Stimulated activated CD8-positive, alpha-beta memory T cell treated with anti-CD3 and anti-CD28 coated beads, Interleukin-7, amount 100 ng/mL, for 1 hour (primary cell): ENCODE data around the gene LAT.

ENCODE experiments used
- DNase-seq, 2 donors: peaks; one replicate each; pipeline ENCODE4 v3.0.0-alpha.2; 2020; ENCODE audit warnings: low read depth in 2 of 2

The LAT gene

DNA sequence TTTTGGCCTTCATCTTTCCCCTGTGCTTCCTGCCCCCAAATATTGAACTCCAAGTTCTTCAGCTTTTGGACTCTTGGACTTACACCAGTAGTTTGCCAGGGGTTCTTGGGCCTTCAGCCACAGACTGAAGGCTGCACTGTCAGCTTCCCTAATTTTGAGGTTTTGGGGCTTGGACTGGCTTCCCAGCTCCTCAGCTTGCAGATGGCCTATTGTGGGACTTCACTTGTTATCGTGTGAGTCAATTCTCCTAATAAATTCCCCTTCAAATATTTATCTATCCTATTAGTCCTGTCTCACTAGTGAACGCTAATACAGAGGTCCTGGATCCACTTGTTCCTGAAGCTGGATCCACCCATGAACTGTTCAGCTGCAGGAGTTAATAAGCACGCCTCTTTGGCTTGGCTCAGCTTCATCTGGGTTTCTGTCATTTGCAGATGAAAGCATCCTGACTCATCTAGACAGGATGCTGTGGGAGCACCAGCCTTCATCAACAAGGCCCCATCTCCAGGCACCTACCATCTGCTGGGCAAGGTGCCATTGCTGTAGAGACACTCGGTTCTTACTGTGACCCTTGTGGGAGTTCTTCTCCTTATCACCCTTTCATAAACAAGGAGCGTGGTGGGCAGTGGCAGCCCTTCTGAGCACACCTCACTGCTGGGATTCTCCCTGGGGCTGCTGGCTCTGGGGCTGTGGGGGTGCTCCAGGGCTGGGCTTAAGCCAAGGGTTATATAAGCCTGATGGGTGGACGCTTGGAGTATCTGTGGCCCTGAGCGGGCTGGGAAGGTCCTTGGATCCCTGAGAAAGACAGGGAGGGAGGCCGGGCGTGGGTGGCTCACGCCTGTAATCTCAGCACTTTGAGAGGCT lies 23.1 kb downstream of the LAT start:
- DNase-seq, result peak in 1 of 2 donors; percentile 35

DNA sequence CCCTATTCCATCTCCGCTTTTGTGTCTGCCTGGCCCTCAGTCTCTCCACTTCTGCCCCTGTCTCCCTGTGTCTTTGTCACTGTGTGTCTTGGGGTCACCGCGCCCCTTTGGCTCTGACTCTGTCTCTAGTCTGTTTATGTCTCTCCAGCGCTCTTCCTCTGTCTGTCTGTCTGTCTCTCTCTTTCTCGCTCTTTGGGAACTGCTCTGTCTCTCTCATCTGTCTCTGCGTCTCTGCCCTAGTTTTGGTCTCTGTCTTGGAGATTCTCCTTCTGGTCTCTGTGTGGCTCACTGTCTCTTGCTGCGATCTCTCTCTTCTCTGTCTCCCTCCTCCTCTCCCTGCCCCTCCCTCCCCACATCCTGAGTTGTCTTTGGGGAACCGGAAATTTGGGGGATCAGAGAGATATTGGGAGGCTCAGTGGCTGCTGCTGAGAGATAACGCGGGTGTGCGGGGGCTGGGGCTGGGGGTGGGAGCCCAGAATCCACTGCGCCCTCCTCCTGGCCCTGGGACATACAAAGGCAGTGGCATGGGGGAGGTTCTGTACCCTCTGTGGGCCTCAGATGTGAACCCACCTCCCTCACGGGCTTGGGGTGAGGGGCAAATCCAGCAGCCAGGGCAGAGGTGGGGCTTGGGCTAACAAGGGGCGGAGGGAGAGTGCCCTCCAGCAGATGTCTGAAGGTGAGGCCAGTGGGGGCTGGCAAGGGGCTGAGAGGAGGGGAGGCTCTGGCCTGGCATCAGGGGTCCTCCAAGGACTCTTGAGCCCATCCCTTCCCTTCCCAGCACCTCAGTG lies 24.4 kb downstream of the LAT start:
- DNase-seq, result no peak

GRCh38 chr16:29009838-29010166 lies 24.9 kb downstream of the LAT start:
- no peak for DNase-seq

DNA sequence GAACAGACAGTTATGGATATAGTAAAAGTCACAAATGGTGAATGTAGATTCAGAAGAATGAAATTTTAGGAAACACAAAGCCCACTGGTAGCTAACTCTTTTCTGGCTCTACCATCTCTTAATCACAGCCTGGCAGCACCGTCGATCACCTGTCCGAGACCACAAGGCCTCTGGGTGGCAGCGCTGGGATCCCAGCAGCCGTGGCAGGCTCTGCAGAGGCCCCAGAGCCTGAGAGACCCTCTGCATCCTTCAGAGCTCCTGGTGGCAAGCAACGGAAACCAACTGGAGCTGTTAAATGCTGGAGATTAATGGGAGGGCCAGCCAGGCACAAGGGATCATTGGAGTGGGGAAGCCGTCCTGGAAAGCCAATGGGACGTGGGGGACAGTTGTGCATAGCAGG lies 26.3 kb downstream of the LAT start:
- DNase-seq, result no peak

DNA sequence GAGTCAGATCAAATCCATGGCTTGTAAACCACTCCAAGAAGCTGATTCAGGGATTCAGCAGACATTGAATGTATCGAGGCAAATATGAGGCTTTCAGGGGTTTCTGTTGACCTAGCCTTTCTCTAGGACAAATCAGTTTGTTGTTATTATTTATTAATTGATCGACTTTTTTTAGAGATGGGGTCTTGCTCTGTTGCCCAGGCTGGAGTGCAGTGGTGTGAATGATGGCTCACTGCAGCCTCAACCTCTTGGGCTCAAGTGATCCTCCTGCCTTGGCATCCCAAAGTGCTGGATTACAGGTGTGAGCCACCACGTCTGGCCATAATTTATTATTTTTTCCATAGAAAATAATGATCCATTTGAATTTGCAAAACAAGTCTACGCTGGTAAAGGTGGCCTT lies 27.0 kb downstream of the LAT start:
- DNase-seq, result no peak

DNA sequence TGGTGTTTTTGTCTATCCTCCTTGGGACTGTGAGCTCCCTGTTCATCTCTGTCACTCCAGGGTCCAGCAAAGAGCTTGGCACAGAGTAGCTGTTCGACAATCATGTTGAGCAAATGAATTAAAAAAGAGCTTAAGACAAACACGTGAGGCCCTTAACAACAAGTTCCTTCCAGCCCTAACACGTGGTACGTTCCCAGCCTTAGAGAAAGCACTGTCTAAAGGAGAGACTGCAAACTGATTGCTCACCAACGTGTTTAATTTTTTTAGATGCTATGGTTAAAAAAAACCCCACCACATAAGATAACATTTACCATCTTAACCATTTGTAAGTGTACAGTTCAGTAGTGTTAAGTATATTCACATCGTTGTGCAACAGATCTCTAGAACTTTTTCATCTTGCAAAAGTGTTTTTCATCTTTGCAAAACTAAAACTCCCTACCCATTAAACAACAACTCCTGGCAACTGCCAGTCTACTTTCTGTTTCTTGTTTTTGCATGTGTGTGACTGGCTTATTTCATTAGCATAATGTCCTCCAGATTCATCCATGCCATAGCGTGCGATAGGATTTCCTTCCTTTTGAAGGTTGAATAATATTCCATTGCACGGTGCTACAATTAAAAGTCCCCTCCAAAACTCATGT lies 28.2 kb downstream of the LAT start:
- no peak for DNase-seq

GRCh38 chr16:29014561-29015069 lies 29.8 kb downstream of the LAT start:
- DNase-seq, result no peak

DNA sequence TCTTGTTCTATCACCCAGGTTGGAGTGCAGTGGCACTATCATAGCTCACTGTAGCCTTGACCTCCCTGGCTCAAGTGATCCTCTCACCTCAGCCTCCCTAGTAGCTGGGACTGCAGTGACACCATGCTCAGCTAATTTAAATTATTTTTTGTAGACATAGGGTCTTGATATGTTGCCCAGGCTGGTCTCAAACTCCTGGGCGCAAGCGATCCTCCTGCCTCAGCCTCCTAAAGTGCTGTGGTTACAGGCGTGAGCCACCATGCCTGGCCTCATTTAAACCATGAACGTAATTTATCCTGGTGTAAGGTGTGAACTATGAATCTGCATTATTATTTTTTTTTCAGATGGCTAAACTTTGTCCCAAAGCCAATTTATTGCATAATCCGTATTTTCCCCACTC lies 37.3 kb downstream of the LAT start:
- DNase-seq, result no peak

- no peak for DNase-seq
These were observed 38.7 kb downstream of the LAT start for GRCh38 chr16:29023279-29024277.

DNA sequence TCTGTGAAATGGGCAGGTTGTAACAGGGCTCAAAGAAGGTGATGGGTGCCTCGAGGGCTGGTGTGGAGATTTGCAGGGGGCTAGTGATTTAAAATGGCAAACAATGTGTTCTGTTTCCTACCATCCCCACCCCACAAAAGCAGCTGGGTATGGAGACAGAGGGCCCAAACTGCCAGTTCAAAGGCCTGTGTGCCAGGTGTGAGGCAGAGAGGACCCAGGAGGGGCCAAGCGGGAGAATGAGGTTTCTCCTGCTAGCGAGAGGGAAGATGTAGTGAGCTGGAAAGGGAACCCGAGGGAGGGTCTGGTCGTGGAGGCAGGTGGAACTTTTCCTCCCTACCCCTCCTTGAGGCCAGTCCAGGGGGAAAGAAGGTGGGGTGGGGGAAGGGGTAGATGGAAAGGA lies 39.4 kb downstream of the LAT start:
- DNase-seq, result no peak

GRCh38 chr16:29025218-29025617 lies 40.4 kb downstream of the LAT start:
- DNase-seq, result no peak

GRCh38 chr16:29025735-29026134 lies 40.9 kb downstream of the LAT start:
- no peak for DNase-seq

GRCh38 chr16:29028457-29029167 lies 43.8 kb downstream of the LAT start:
- DNase-seq, result no peak

DNA sequence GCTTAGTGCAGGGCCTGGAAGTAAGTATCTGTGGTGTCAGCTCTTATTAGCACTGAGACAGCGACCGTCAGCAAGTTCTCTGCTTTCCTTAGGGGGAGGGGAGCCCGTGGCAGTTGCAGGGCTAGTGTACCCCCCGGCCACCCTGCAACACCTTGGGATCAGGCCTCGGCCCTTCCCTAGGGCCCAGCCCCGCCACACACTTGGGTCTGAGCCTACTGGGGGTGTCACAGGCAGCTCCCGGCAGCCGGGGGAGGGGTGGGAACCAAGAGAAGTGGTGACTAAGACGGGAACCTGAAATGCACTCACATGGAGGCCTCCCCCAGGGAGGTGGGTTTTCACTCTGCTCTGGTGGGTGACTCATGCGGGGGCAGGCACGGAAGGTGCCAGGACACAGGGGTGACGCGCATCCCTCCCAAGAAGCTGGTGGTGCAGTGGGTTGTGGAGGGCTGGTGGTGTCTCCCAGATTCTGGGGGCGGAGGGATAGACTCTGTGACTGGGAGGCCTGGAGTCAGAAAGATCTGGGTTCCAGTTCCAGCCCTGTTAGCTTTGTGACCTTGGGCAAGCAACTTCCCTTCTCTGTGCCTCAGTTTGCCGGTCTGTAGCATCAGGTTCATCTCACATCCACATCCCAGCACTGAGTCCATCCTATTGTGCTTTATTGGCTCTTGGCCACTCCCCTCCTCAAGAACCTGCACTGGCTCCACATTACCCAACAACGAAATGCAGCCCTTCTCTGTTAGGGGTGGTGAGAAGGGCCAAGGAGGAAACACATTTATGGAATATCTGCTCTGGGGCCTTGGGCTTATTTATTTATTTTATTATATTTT lies 44.5 kb downstream of the LAT start:
- peak; percentile 48 to 49 for DNase-seq

GRCh38 chr16:29030086-29030840 lies 45.4 kb downstream of the LAT start:
- no peak for DNase-seq
